ENCODE results near the gene ADCYAP1R1.

ADCYAP1R1 gene

DNA sequence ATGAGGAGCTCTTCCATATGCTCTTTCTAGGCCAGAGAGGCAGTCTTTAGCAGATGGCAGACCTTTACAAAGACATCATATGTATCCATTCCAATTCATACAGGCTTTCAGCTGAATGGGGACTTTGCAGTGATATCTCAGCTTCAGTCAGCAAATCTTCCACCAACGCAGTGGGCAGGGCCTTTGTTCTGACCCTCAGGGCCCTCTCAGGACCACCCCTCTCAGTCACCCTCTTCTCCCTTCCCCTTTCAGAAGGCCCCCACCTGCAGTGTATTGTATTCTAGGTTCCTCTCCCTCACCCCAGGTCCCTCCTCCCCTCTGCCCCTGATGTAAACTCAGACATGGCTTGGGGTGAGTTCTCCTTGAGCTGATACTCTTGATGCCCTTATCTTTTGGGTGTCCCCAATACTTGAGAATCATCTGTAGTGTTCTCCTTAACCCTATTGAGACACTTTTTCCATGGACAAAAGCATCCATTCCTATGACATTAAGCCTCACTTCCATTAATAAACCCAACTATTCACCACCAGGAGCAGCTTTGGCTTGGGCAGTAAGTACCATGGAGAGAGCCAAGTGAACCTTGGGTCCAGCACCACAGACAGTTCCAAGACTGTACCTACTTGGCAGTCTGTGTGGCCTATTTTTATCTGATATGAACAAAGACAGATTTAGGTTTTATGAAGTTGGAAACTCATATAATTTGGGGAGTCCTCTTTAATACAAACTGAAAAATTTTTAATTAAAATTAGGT lies 62.7 kb downstream of the ADCYAP1R1 start:
- TF ChIP-seq, protein P1, sequence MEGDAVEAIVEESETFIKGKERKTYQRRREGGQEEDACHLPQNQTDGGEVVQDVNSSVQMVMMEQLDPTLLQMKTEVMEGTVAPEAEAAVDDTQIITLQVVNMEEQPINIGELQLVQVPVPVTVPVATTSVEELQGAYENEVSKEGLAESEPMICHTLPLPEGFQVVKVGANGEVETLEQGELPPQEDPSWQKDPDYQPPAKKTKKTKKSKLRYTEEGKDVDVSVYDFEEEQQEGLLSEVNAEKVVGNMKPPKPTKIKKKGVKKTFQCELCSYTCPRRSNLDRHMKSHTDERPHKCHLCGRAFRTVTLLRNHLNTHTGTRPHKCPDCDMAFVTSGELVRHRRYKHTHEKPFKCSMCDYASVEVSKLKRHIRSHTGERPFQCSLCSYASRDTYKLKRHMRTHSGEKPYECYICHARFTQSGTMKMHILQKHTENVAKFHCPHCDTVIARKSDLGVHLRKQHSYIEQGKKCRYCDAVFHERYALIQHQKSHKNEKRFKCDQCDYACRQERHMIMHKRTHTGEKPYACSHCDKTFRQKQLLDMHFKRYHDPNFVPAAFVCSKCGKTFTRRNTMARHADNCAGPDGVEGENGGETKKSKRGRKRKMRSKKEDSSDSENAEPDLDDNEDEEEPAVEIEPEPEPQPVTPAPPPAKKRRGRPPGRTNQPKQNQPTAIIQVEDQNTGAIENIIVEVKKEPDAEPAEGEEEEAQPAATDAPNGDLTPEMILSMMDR (IDR thresholded peaks at IDR 0.05; ENCODE audit: low read depth, low read length) = no peak

DNA sequence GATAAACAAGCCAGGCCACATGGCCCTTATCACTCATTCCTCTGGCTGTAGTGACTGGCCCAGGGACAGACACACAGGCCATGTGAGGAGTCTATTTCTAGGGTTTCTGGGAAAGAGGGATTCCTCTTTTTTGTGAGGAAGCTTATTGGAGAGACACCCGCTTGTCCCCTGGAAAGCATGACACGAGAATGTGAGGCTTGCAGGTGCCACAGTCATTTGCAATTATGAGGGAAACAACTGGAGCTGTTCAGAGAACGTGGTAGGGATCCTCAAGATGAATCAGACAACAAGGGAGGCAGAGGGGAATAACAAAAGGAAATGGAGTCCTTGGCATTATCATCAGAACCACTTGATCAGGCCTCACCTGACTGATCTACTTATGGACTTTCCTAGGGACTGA lies 64.5 kb downstream of the ADCYAP1R1 start:
- TF ChIP-seq, protein P1 (IDR thresholded peaks at IDR 0.05; ENCODE audit: low read depth, low read length) = no peak
- DNase-seq (ENCODE audit: extremely low read depth, low read depth) = no peak

More for the DNA sequence above, 62.7 kb downstream of the ADCYAP1R1 start:
- DNase-seq (ENCODE audit: extremely low read depth, low read depth) = no peak

DNA sequence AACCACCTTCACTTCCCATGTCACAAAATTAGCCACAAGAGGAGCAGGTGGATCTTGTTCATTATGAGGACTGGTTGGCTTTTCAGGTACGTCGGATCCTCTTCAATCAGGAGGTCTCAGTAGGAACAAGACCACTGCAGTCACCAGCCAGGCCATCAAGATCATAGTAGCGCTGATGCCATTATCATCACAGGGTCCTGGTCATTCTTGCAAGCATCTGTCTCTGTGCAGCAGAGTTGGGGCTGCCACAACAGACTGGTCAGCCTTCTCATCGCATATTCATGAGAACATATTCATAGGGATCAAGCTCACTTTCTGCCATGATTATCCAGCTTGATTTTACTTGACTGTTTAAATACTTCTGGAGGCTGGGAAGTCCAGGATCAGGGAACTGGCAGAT lies 67.1 kb downstream of the ADCYAP1R1 start:
- TF ChIP-seq, protein P1 (IDR thresholded peaks at IDR 0.05; ENCODE audit: low read depth, low read length) = no peak

GRCh38 chr7:31120800-31121513 lies 68.8 kb downstream of the ADCYAP1R1 start:
- TF ChIP-seq, protein P1 (IDR thresholded peaks at IDR 0.05; ENCODE audit: low read depth, low read length) = no peak
- no peak for DNase-seq (ENCODE audit: extremely low read depth, low read depth)

More for the DNA sequence above, 67.1 kb downstream of the ADCYAP1R1 start:
- DNase-seq (ENCODE audit: extremely low read depth, low read depth) = no peak

- TF ChIP-seq, protein P1 (IDR thresholded peaks at IDR 0.05; ENCODE audit: low read depth, low read length) = no peak
These were observed 69.5 kb downstream of the ADCYAP1R1 start for GRCh38 chr7:31121601-31122000.

DNA sequence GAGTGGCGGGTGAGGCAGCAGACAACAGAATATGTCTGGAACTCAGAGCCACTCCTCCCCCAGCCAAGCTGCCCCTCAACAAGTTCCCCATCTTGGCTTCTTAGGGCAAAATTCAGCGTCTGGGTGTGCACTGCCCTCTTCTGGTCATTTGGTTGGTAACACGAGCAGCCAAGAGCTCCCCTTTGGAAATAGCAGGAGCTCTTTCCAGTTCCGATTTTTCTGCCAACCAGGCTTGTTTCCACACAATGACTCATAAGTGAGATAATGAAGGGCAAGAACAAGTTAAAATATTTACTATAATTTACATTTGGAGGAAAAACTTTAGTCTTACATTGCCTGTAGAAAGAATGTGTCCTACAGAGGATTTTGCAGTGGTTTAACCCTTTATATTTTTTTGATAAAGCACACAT lies 70.5 kb downstream of the ADCYAP1R1 start:
- TF ChIP-seq, protein P1 (IDR thresholded peaks at IDR 0.05; ENCODE audit: low read depth, low read length) = peak; percentile 85
- DNase-seq (ENCODE audit: extremely low read depth, low read depth) = peak; percentile 72

More at GRCh38 chr7:31121601-31122000, 69.5 kb downstream of the ADCYAP1R1 start:
- no peak for DNase-seq (ENCODE audit: extremely low read depth, low read depth)

- no peak for DNase-seq (ENCODE audit: extremely low read depth, low read depth)
- TF ChIP-seq, protein P1 (IDR thresholded peaks at IDR 0.05; ENCODE audit: low read depth, low read length) = no peak
These were observed 71.2 kb downstream of the ADCYAP1R1 start for GRCh38 chr7:31123321-31123720.
